ENCODE measurements around the gene FOSL1.

Gene FOSL1

GRCh38 chr11:65868076-65868667 is 32.0 kb downstream of the FOSL1 start:
- no peak overlapping the region for H3K4me3 ChIP-seq (ENCODE audit: low read depth, low read length)
- no peak for DNase-seq (ENCODE audit: low read depth)

- no peak for DNase-seq (ENCODE audit: low read depth)
- no peak overlapping the region for H3K4me3 ChIP-seq (ENCODE audit: low read depth, low read length)
These were observed 32.7 kb downstream of the FOSL1 start for GRCh38 chr11:65867284-65868071.

- no peak for DNase-seq (ENCODE audit: low read depth)
- no peak overlapping the region for H3K4me3 ChIP-seq (ENCODE audit: low read depth, low read length)
These were observed 33.5 kb downstream of the FOSL1 start for GRCh38 chr11:65866509-65867283.

- DNase-seq (ENCODE audit: low read depth): no peak
- no peak overlapping the region for H3K4me3 ChIP-seq (ENCODE audit: low read depth, low read length)
These were observed 34.5 kb downstream of the FOSL1 start for GRCh38 chr11:65865550-65866172.

- no peak for DNase-seq (ENCODE audit: low read depth)
- H3K4me3 ChIP-seq (ENCODE audit: low read depth, low read length): no peak overlapping the region
These were observed 35.3 kb downstream of the FOSL1 start for GRCh38 chr11:65864706-65865471.

GRCh38 chr11:65863889-65864705 is 36.1 kb downstream of the FOSL1 start:
- no peak for DNase-seq (ENCODE audit: low read depth)
- H3K4me3 ChIP-seq (ENCODE audit: low read depth, low read length): no peak overlapping the region

- no peak for DNase-seq (ENCODE audit: low read depth)
- no peak overlapping the region for H3K4me3 ChIP-seq (ENCODE audit: low read depth, low read length)
These were observed 37.0 kb downstream of the FOSL1 start for GRCh38 chr11:65862941-65863888.

- H3K4me3 ChIP-seq (ENCODE audit: low read depth, low read length): no peak overlapping the region
- DNase-seq (ENCODE audit: low read depth): no peak
These were observed 37.9 kb downstream of the FOSL1 start for GRCh38 chr11:65862191-65862735.

- H3K4me3 ChIP-seq (ENCODE audit: low read depth, low read length): peak overlapping the region; percentile 97
- no peak for DNase-seq (ENCODE audit: low read depth)
These were observed 38.5 kb downstream of the FOSL1 start for GRCh38 chr11:65861533-65862183.

GRCh38 chr11:65861165-65861505 is 39.1 kb downstream of the FOSL1 start:
- no peak for DNase-seq (ENCODE audit: low read depth)
- H3K4me3 ChIP-seq (ENCODE audit: low read depth, low read length): peak overlapping the region; percentile 97

GRCh38 chr11:65860278-65861164 is 39.7 kb downstream of the FOSL1 start, which contains the start of gene MUS81:
MUS81 (plus strand) TSS chr11:65860433; CDS start chr11:65860754, 321 bp downstream.
- DNase-seq (ENCODE audit: low read depth): peak; percentile 95
- peak within 1 kb of the TSS; percentile 97 for H3K4me3 ChIP-seq (ENCODE audit: low read depth, low read length)

- H3K4me3 ChIP-seq (ENCODE audit: low read depth, low read length): peak overlapping the region; percentile 97
- no peak for DNase-seq (ENCODE audit: low read depth)
These were observed 40.3 kb downstream of the FOSL1 start for GRCh38 chr11:65859812-65860277.

- peak; percentile 94 for DNase-seq (ENCODE audit: low read depth)
These were observed 40.9 kb downstream of the FOSL1 start for GRCh38 chr11:65859095-65859811.

GRCh38 chr11:65858681-65859087 is 41.5 kb downstream of the FOSL1 start:
- DNase-seq (ENCODE audit: low read depth): no peak
- H3K4me3 ChIP-seq (ENCODE audit: low read depth, low read length): peak overlapping the region; percentile 97

More at GRCh38 chr11:65859095-65859811, 40.9 kb downstream of the FOSL1 start:
- peak overlapping the region; percentile 97 for H3K4me3 ChIP-seq (ENCODE audit: low read depth, low read length)
